Measurements from ENCODE around the gene RTRAF.

- TF ChIP-seq CTCF (IDR thresholded peaks at IDR 0.05) (no peak), POLR2A (IDR thresholded peaks at IDR 0.05) (no peak)
Observed at GRCh38 chr14:52048641-52049204, 59.4 kb downstream of the RTRAF start.
